GM19043 (cell line): ENCODE data around the gene PLIN4.

ENCODE experiments used
- ATAC-seq: cut with Tn5 transposase; IDR thresholded peaks from one replicate; pipeline ENCODE4 v1.9.1; 2021; ENCODE audit warnings: low read depth; ENCODE audit not compliant: unreplicated experiment

Gene PLIN4

DNA sequence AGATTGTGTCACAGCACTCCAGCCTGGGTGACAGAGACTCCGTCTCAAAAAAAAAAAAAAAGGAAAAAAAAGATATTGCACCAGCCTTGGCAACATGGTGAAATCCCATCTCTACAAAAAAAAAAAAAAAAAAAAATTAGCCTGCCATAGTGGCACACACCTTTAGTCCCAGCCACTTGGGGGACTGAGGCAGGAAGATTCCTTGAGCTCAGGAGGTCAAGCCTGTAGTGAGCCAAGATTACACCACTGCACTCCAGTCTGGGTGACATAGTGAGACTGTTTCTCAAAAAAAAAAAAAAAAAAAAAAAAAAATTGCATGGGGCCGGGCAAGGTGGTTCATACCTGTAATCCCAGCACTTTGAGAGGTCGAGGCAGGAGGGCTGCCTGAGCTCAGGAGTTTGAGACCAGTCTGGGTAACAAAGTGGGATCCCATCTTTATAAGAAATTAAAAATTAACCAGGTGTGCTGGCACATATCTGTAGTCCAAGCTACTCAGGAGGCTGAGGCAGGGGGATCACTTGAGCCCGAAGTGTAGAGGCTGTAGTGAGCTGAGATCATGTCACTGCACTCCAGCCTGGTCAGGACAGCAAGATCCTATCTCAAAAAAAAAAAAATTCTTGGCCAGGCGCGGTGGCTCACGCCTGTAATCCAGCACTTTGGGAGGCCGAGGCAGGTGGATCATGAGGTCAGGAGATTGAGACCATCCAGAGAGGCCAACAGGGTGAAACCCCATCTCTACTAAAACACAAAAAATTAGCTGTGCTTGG, 53.3 kb downstream of the PLIN4 start:
- ATAC-seq = no peak

DNA sequence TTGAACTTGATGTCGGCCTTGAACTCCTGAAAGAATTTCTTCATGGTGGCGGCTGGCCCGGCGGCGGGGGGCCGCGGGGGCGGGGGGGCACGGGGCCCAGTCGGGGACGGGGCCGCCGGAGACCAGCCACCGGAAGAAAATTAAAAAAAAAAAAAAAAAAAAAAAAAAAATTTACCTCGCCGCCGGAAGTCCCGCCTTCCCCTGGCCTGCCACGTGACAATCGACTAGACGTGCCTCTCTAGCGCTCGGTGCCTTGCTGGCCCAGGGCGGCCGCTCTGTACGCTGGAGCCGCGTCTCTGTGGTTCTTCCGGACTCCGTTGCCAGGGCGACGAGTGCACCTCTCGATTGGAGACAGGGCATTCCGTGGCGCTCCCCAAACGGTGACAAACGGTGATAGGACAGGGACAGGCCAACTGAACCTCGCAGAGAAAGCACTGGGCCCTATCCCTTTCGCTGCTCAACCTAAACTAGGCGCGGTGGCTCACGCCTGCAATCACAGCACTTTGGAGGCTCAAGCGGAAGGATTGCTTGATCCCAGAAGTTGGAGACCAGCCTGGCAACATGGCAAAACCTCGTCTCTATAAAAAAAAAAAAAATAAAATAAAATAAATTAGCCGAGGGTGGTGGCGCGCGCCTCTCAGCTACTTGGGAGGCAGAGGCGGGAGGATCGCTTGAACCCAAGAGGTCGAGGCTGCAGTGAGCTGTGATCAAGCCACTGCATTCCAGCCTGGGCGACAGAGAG, 60.5 kb downstream of the PLIN4 start, which contains the start of gene UBXN6:
Gene UBXN6 (minus strand): TSS at position 141 of the 742 bp plus-strand sequence. CDS start 97 bp downstream, at position 44.
- peak; percentile 84 for ATAC-seq

DNA sequence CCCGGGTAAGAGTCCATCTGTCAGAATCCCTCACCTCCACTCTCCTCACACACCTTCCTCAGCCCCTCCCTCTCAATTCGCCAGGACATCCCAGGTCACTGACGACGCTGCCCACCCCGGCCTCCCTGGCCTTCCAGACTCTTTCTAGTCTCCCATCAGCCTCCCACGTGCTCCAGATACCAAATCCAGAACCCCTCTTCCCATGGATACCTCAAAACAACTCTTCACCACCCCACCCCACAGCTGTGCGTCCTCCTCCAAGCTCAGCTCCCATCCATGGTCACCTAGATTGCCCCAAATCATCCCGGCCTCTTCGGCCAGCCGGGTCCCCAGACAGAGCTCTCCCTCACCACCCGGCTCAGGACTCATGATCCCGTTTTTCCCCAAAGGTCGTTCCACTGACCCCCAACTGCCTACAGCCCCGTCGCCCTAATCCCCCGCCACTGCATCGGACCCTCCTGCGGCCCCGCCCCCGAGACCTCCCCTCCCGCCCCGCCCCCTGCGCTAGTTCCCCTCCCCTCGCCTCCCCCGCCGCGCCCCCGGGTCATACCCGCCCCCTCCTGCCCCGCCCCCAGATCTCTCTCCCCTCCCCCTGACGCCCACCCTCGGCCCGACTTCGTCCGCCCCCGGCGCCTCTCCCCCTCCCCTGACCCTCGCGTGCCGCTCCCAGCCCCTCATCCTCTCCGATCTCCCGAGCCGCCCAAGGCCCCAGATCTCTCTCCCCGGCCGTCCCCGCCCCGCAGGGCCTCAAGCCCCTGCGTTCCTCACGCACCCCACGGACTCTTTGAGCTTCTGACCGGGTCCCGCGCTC, 61.2 kb downstream of the PLIN4 start:
- no peak for ATAC-seq

DNA sequence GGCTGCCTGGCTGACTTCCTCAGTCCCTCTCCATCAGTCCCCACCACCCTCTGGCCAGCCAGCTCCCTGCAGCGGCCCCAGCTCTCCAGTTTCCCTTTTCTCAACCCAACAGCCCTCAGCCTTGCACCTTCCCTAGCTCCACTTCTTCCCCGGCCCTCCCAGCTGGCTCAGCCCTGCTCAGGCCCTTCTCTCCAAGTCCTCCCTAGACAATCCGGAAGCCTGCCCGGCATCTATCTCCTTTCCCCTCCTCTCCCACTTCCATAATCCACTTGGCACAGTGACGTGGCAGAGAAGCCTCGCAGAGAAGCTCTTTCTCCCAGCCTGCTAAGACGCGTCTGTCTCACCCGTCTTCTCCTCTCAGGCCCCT, 61.8 kb downstream of the PLIN4 start:
- ATAC-seq = no peak

DNA sequence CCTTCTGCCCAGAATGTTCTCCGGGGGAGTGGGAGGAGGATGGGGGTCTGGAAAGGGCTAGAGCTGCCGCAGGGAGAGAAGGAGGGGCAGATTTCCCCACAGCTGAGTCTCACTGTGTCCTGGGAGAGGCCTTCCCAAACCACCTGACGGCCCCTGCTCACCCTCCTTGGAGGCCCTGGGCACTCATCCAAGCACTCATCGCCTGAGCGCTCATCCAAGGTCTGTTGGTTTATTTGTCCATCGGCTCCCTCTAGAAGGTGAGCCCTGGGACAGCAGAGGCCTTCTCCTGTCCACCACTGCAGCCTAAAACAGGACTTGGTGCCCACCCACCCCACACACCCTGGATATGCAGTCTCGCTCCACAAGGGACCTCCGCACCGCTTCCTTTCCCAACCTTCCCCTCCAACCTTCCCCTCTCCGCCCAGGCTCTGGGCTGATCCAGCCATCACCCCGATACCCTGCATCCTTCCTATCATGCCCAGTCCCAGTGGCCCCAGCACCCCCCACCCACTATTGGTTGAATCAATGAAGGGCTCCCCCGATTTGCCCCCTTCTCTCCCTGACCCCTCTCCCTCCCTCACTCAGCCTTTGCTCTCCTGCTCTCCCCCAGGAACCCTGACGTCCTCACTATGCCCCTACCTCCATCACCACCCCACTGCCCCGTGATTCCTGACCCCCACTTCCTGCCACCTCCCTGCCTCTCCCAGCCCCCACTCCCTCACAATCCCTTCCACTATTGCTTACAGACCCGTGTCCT, 62.4 kb downstream of the PLIN4 start:
- ATAC-seq = no peak

DNA sequence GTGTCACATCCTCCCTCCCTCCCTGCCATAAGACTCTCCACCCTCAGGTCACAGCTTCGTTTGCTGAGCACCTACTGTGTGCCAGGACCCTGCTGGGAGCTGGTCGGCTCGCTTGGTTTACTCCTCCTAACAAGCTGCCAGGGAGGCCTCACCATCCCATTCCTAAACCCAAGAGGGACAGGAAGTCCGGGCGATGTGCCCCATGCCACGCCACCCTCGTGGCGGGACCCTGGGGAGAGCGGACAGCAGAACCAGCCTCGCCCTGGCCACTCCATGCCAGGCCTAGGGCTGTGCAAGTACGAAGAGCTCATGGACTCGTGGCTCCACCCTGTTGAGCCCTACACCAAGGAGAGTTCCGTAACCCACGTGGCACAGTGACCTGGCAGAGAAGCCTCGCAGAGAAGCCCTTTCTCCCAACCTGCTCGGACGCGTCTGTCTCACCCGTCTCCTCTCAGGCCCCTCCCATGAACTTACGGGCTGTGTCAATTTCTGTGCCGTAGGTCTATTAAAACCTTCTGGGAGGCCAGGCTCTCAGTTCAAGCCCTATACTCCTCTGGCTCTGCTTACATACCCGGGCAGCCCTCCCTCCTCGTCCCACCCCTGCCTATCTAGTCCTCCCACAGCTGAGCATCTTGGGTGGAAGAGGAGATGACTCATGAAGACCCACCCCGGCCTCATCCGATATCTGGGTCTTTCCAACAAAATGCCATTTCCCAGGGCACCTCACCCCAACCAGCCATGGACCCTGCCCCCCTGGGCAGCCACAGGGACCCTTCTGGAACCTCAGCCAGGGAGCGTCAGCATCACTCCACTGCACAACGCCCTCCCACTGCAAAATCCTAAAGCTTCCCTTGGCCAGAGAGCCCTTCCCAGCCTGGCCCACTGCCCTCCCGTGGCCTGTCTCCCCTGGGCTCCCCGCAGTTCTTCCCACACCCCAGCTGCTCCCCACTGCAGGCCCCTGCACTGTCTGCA, 63.3 kb downstream of the PLIN4 start:
- ATAC-seq = no peak

DNA sequence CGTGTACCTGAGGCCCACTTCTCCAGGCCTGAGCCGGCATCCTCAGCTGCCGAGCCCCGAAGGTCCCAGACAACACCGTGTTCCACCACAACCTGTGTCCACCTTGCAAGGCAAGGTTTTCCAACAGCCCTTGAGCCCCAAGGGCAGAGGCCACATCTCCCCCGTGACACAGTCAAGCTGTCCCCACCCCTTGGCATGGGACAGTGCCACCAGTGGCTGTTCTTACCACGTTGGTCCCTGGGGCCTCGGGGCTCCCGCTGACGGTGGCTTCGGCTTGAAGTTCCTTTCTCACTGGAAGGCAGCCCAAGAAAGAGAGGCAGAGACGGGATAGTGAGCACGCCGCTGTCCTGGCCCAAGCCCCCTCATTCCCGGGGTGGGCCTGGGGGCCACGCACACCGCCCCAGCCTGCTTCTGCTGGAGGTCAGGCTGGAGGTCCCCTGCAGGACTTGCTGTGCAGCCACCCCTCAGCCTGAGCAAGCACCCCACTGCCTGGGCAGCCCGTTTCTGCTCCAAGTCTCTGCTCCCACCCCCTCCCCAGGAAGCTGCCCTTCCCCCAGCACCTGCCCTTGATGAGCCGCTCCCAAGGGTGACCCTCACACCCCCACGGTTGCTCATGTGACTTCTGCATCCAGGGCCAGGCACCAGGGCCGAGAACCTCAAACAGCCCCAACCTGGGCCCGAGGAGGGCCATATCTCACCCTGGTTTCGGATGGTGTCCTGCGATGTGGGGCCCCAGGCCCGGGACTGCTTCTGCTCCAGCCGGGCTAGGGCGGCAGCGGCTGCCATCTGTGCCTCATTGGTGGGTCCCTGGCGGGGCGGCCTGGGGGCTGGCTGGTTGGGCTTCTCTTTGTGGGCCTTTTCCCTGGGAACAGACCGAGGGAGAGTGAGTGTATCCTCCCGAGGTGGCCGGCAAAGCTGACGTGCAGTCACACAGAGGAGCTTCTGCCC, 64.8 kb downstream of the PLIN4 start:
- ATAC-seq = no peak

DNA sequence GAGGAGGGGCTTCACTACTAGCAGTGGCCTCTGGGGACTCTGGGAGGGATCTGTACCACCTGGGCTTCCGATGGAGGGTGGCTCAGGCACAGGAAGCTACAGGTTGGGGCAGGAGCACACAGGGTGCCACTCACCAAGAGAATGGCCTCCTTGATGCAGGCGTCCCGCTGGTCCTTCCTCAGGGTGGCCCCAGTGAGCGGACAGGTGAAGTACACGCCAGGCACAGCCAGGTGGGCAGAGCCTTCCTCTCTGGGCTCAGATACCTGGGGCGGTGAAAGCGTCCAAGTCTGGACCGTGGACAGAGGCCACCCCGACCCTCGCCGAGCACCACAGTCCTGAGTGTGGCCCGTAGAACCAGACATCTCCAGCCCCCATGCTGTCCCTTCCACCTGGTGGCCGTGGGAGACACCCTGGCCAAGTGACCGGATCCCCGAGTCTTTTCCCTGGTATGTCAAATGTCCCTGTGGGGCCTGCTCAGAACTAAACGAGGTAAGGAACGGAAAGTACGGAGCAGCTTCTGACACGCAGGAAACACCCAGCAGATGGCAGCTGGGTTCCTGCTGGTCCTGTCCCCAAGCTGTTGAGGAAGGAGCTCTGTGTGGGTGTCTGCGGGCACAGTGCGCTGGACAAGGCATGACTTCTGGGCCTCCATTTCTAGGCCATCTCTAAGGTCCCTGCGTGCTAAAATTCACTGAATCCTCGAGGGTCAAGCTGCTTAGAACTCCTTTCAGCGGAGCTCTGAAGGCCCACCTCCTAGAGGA, 65.9 kb downstream of the PLIN4 start:
- ATAC-seq = no peak
